ENCODE results near the gene FZD2. TPM values are rescaled to one million over a fixed set of nuclear protein-coding genes. Genes with fewer than 3 reads are reported as not detected.

The FZD2 gene
- total RNA-seq, 4 donors from 2014 or later: 0.42 to 2.1 (median 0.65) TPM; not detected in 1

GRCh38 chr17:44527102-44527501, 30.2 kb upstream of the FZD2 start:
- Histone ChIP-seq H3K27ac (no peak overlapping the region), H3K27me3 (no peaks in the 10 kb centered on the region), H3K36me3 (no peaks in the 10 kb centered on the region), H3K4me1 (no peaks in the 10 kb centered on the region), H3K4me3 (no peak overlapping the region), H3K9me3 (no peaks in the 10 kb centered on the region)
- no peak for TF ChIP-seq CTCF (IDR thresholded peaks at IDR 0.05)
- TF ChIP-seq POLR2A (IDR thresholded peaks at IDR 0.05): no peak
- no peak for TF ChIP-seq EP300 (IDR thresholded peaks at IDR 0.05)
- no peak for TF ChIP-seq POLR2AphosphoS5 (IDR thresholded peaks at IDR 0.05)
- DNase-seq (ENCODE audit: low spot score in 2 of 2): no peak
- 96% methylated on average over 1 of the region's 1 CpG for WGBS

DNA sequence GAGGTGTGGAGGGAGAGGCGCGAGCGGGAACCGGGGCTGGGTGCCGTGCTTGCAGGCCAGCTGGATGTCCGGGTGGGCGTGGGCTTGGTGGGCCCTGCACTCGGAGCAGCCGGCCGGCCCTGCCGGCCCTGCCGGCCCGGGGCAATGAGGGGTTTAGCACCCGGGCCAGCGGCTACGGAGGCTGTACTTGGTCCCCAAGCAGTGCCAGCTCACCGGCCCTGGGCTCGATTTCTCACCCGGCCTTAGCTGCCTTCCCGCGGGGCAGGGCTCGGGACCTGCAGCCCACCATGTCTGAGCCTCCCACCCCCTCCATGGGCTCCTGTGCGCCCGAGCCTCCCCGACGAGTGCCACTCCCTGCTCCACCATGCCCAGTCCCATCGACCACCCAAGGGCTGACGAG, 29.3 kb upstream of the FZD2 start:
- TF ChIP-seq EP300 (IDR thresholded peaks at IDR 0.05) (no peak), POLR2AphosphoS5 (IDR thresholded peaks at IDR 0.05) (no peak), POLR2A (IDR thresholded peaks at IDR 0.05) (no peak), CTCF (IDR thresholded peaks at IDR 0.05) (no peak)
- no CpG with 5 or more reads among the region's 28 CpGs for WGBS
- no peaks in the 10 kb centered on the region for H3K4me1 ChIP-seq
- H3K27ac ChIP-seq: no peak overlapping the region
- H3K27me3 ChIP-seq: peaks cover 2% of the 10 kb centered on the region
- no peak overlapping the region for H3K4me3 ChIP-seq
- no peak for DNase-seq (ENCODE audit: low spot score in 2 of 2)
- no peaks in the 10 kb centered on the region for H3K36me3 ChIP-seq
- no peaks in the 10 kb centered on the region for H3K9me3 ChIP-seq

GRCh38 chr17:44529864-44530263, 27.4 kb upstream of the FZD2 start:
- DNase-seq (ENCODE audit: low spot score in 2 of 2): no peak
- Histone ChIP-seq H3K27ac (no peak overlapping the region), H3K36me3 (no peaks in the 10 kb centered on the region), H3K9me3 (no peaks in the 10 kb centered on the region), H3K27me3 (peaks cover 2% of the 10 kb centered on the region), H3K4me3 (no peak overlapping the region), H3K4me1 (peaks cover 10% of the 10 kb centered on the region)
- TF ChIP-seq POLR2A (IDR thresholded peaks at IDR 0.05) (no peak), POLR2AphosphoS5 (IDR thresholded peaks at IDR 0.05) (no peak), CTCF (IDR thresholded peaks at IDR 0.05) (no peak), EP300 (IDR thresholded peaks at IDR 0.05) (no peak)
- 61% methylated on average over 3 of the region's 3 CpGs for WGBS

DNA sequence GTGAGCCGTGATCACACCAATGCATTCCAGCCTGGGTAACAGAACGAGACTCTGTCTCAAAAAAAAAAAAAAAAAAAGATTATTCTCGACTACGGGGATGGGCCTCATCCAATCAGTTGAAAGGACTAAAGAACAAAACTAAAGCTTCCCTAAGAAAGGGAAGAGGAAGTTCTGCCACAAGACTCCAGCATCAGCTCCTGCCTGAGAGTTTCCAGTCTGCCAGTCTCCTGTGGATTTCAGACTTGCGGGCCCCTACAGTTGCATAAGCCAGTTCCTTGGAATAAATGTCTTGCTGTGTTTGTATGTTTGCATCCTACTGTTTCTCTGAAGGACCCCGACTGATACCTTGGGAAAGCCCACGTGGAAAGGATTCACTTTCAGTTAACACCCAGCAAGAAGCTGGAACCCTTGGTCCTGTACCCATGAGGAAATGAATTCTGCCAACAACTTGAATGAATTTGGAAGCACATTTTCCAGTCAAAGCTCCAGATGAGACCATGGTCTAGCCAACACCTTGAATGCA, 26.3 kb upstream of the FZD2 start:
- no peak for TF ChIP-seq POLR2A (IDR thresholded peaks at IDR 0.05)
- no peak for TF ChIP-seq EP300 (IDR thresholded peaks at IDR 0.05)
- TF ChIP-seq POLR2AphosphoS5 (IDR thresholded peaks at IDR 0.05): no peak
- TF ChIP-seq CTCF (IDR thresholded peaks at IDR 0.05): no peak
- H3K36me3 ChIP-seq: no peaks in the 10 kb centered on the region
- 86% methylated on average over 7 of the region's 7 CpGs for WGBS
- H3K4me3 ChIP-seq: no peak overlapping the region
- DNase-seq (ENCODE audit: low spot score in 2 of 2): no peak
- no peak overlapping the region for H3K27ac ChIP-seq
- peaks cover 2% of the 10 kb centered on the region for H3K27me3 ChIP-seq
- no peaks in the 10 kb centered on the region for H3K9me3 ChIP-seq
- peaks cover 10% of the 10 kb centered on the region for H3K4me1 ChIP-seq

DNA sequence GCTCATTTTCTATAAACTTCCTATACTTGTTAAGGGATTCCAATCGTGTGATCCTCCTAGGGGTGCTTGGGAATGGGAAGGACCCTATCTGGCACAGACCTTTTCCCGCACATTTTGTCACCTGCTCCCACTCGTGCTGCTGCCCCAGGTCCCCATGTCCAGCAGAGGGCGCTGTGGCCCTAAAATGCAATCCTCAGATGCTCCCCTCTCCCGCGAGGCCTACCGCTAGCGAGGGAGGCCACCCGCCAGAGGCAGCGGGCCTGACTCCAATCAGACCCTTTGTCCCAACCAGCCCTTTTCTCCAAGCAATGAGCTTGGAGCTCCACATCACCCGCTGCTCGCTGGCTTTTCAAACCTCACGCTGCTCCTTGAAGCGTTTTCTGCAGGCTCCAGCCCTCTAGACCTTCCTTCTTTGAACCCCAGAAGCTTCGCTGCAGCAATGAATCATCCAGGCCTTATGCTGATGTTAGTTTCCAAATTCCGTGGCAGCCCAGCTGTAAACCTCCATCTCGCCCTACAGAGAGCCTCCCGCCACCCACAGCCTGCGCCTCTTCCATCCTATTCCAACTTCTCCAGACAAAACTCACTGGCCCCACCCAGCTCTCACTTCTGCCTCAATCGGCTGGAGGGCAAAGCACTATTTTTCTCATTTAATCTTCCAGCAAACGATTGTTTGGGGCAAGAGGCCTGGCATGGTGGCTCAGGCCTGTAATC, 23.6 kb upstream of the FZD2 start:
- no peak overlapping the region for H3K27ac ChIP-seq
- WGBS: 20% methylated on average over 21 of the region's 21 CpGs
- peak; percentile 86 to 90 for DNase-seq (ENCODE audit: low spot score in 2 of 2)

More for the DNA sequence above, 23.6 kb upstream of the FZD2 start:
- peaks cover 10% of the 10 kb centered on the region for H3K4me1 ChIP-seq
- no peaks in the 10 kb centered on the region for H3K36me3 ChIP-seq
- H3K27me3 ChIP-seq: peaks cover 6% of the 10 kb centered on the region
- TF ChIP-seq CTCF (IDR thresholded peaks at IDR 0.05) (peak; percentile 84 to 89), EP300 (IDR thresholded peaks at IDR 0.05) (no peak)
- H3K9me3 ChIP-seq: no peaks in the 10 kb centered on the region
- H3K4me3 ChIP-seq: peak overlapping the region; percentile 22
